GM21737 (cell line): ENCODE measurements around the gene CCNY.
A peak's percentile ranks its signal among the peaks of the same experiment; 100 is the strongest.

Experiments used
- ATAC-seq: cut with Tn5 transposase; IDR thresholded peaks from one replicate; pipeline ENCODE4 v1.9.1; 2021; ENCODE audit warnings: mild to moderate bottlenecking, moderate library complexity; ENCODE audit not compliant: unreplicated experiment

Gene CCNY

DNA sequence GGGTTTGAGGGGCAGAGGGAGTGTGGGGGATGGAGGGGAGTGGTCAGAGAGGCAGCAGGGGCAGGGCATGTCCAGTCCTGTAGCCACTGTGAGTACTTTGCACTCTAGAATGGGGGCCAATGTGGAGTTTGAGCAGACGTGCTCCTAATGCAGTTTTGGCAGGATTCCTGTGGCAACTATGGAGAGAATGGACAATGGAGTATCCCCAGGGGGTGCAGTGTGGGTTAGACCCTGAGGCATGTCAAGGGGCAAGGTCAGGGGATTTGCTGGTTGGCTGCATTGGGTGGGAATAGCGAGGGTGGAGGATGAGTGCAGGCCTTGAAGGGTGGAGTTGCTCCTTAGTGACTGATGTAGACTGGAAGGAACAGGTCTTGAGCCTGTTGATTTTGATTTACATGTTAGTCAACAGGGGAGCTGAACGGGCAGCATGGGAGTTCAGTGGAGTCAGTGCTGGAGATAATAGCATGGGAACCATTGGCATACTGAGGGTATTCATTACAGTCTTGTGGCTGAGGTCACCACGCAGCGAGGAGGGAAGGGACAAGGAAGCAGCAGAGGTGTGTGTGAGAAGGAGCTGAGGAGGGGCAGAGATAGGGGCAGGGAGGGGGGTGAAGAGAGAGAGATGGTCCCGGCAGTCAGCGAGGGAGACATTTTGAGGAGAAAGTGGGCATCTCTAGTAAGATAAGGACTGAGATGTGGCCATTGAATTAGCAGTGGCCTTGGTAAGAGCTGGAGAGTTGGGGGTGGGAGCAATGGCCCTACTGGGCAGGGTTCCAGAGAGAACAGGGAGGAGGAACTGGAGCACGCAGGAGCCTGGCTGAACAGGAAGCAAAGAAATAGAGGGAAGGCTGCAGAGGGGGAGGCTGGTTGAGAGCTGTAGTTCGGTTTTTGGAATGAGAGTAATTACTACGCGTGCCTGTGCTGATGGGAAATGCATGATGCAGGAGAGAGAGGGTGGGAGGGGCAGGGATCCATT lies 112.7 kb downstream of the CCNY start:
- no peak for ATAC-seq

DNA sequence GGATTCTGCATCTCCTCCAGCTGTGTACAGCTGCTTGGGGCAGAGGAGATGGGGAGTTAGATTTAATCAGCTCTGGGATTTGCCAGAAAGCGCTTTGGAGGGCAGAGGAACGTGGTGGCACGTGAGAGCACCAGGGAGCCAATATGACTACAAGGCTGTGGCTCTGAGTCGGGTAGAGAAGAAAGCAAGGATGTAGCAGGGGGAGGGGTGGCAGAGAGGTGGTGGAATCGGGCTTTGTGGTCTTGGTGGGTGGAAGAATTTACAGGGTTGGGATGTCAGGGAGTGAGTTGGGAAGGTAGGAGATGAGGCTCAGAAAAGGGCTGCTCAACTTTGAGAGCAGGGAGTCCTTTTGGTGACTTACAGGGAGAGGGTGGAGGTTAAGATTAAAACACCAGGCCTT lies 113.6 kb downstream of the CCNY start:
- ATAC-seq = no peak

DNA sequence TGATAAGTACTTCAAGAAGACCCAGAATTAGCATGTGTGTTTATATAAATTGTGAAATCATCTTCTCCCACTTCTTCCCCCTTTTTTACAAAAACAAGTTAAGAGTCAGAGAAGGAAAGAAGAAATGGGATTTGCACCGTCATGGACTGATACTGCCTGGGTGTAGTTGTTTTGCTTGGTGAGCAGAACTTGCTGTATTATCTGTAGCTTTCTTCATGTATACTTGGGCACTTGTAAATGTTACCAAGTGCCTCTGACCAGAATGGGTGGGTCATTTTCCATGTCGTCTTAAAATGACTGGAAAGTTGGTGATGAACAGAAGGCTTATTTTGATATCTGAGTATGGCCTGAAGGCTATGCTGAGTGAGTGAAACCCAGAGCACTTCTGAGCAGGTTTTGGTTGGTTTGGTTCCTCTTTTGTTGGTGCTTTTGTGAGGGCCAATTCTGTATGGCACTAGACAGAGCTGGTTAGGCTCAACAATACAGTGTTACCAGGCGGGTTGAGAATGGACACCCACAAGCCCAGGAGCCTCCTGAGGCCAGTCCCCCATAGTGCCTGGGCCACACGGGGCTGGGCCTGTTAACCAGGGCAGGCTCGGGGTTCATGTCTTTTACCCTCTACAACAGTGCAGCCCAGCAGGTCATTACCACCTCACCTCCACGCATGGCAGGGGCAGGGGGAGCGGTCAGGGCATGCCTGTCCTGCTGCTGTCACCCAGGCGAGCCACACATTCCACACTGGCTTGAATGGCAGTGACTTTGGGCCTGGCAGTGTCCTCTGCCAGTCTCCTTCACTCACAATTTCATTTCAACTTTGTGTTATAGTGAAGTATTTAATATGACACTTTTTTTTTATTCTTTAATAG lies 115.1 kb downstream of the CCNY start:
- peak; percentile 93 for ATAC-seq

DNA sequence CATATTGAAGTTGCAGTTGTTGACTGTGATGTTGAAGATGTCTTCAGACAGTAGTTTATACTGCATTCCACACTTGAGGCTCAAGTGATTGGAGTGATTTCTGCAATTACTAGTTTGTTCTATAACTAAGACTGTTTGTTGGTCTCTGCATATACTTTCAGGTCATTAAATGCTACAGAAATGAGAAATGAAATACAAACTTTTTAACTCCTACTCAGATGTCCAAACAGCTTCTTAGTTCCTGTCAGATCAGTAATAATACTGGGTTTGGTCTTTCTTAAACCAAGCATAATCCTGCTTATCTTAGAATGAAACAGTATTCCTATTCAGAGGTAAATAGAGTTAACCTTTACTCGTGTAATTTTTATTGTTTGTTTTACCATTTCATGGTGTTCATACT lies 115.9 kb downstream of the CCNY start:
- no peak for ATAC-seq

DNA sequence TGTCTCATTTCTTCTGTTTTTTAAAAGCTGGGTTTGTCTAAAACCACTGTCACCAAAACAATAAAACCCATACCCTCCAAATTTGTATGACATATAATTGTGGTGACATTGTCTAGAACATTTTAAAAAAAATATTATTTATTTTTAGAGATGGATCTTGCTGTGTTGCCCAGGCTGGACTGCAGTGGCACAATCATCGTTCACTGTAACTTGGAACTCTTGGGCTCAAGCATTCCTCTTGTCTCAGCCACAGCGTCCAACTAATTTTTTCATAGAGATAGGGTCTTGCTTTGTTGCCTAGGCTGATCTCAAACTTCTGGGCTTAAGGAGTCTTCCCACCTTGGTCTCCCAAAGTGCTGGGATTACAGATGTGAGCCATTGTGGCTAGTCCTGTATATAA lies 116.5 kb downstream of the CCNY start:
- ATAC-seq = no peak

DNA sequence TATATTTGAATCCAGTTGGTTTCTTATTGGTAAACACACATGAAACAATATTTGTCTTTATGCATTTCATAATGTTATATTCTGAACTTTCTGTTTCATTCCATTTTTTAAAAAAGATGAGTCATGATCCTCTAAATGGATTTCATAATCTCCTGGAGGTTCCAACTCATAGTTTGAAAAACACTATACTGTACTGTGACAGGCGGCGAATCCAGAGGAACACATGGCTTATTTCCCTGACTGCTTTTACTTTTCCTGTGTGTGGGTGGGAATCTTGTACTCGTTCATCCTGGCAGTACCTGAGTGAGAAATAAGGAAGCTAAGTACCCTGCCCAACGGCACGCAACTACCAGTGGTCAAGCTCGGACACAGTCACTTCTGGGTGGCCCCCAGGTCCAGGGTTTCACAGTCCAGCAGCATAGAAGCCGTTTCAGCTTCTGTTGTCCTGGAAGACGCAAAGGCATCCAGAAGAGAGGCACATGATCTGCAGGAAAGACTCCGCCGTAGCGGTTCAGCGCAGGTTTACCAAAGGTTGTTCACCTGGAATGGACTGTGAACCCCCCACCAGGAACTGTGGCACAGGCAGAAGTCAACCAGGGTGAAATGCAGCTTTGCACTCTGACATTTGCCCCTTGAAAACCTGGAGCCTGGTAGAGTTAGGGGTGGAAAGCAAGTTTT lies 117.7 kb downstream of the CCNY start:
- ATAC-seq = no peak

DNA sequence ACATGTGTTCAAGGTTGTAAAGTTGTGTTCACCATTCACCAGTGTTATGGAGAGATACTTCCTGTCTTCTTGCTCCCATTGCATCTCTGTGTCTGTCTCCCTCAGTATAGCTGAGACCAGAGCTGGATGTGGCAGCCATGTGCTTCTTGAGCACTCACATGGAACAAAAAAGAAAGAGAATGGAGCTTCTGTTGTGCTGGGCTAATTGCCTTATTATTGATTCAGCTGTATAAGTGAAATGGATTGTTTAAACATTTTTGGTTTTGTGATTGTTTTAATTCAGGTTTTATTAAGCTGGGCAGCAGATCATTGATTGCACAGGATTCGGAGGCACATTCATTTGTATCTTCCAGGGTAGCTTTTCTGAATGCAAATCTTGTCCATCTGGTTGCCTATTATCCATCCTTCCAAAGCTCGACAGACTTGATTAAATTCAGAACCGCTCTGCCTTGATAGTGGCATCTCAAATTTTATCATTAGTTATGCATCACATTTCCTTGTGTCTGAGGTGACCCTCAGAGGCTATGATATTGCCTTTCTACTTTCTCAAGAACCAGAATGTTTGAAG lies 119.9 kb downstream of the CCNY start:
- no peak for ATAC-seq

DNA sequence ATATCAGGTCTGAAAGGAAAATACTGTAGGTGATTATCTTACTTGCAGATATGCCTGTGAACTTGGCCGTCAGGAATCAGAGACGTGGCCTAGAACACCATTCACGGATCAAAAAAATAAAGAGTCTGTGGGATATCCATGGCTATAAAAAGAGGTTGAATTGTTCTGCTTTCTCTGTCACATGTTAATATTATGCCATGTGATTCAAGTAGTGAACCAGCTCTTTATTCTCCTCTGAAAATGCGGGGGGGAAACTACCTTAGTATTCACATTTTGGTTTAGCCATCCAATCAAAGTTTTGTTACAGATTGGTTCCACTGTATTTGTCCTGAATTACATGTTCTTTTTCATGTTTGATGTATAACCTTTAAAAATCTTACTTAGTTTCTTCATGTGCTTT lies 120.5 kb downstream of the CCNY start:
- ATAC-seq = no peak

DNA sequence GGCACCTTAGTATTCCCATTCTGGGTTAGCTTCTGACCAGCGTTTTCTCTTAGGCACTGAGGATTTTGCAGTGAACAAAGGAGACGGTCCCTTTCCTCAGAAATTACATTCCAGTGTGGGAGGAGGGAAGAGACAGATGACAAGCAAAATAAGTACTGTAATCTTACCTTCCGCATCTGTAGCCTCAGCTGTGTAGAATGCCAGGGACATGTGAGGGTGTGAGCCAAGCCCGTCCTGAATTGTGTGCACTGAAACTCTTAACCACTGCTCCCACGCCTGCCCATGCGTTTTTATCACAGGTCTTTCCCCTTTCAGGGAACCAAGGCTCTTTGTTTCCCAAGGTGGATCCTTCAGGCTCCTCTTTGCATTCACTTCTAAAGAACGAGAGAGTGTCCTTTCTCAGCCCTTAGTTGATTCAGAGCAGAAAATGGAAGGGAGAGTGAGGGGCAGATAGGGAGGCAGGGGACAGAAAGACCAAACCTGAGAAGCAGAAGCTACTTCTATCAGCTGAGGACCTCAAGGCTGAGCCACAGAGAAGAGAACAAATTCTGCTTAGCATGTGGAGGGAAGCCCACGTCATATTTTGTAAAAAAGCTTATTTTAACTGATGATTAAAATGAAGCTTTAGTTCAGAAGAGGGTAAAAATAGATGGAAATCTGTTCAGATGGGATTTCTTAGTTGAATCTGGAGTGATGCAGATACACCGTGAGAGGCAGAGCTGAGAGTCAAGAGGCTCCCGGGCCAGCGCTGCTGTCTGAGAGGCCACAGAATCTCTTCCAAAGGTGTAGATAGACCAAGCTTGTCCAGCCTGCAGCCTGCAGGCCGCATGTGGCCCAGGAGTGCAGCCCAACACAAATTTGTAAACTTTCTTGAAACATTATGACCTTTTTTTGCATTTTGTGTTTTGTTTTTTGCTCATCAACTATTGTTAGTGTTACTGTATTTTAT lies 122.5 kb downstream of the CCNY start:
- ATAC-seq = no peak

DNA sequence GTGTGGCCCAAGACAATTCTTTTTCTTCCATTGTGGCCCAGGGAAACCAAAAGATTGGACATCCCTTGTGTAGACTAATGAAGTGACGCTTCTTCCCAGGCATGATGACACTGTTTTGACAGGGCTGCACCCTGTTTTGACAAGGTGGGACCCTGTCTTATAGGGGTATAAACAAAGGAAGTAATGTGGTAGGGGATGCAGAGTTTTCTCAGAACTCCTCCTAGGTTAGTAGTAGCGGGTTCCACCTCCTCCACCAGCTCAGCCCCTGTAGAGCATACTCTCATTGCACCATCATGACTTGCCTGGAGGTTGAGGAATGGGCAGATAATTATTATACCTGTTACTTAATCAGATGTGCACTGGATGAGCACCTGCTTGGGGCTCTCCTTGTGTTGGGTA lies 123.1 kb downstream of the CCNY start:
- no peak for ATAC-seq

DNA sequence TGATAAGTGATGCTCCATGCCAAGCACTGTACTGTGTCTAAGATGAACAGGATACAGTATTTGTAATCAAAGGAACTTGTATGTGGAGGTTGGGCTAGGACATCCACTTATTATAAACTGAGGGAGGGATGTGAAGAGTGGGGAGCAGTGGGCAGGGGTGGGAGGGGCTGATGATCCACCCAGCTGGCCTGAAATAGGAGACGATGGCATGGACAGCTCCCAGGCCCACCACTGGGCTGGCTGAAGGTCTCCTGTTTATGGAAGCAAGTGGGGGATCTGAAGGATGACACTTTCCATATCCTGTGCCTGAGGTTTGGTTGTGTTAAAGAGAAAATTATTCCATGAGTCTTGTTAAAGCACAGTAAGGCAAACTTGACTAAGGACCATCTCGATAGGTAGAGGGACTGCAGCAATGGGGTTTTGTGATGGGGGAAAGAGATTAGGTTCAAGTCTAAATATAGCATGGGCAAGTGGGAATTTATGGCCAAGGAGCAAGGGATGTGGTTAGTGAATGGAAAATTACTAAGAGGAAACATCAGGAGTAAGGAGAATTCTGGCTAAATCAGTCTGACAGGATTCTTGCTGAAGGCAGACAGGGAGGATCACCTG lies 124.6 kb downstream of the CCNY start:
- no peak for ATAC-seq

DNA sequence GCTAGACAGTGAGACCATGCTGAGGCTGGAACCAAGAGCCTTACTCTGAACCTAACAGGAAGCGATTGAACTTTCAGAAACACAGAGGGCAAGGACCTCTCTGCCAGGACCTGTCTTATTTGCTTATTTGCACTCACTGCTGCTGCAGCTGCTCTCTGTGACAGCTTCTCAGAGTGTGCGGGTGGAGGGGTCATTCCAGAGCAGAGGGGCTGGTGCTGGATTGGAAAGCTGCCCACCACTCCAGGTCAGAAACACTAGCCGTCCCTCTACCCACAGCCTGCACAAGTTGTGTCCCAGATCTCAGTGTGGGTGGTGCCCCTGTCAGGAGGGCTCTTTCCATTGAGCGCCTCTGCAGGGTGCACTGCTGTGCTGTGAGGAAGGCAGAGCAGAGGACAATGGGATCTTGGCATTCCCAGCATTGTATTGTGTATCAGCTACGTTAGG lies 126.2 kb downstream of the CCNY start:
- ATAC-seq = peak; percentile 86

DNA sequence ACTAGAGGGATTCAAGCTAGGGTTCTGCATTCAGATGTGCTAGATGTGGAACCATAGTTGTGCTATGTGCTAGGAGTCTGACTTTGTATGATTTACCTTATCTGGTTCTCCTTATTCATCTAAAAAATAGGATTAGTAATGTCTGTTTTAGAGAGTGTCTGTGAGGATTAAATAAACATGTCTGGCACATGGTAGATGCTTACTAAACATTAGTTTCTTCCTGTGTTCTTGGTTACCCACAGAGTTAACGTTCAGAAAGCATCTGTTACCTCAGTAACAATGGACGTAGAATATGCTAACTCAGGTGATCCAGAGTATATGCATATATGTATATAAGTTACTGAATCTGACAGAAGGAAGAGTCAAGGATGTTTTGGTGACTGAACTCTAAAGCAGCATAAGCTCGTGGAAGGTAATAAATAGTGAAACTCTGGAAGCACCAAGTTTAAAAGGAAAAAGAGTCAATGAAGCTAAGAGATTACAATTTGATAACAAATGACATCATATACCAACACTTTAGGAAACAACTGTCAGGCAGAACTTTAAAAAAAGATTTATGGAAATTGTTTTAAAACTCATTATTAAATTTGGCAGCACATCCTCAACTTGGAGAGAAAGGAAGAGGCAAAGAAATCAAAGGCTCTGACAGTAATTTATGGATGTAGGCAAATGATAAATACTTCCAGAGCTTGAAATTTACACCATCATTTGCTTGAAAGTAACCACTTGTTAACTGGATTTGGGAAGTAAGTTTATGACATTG lies 127.0 kb downstream of the CCNY start:
- ATAC-seq = no peak

DNA sequence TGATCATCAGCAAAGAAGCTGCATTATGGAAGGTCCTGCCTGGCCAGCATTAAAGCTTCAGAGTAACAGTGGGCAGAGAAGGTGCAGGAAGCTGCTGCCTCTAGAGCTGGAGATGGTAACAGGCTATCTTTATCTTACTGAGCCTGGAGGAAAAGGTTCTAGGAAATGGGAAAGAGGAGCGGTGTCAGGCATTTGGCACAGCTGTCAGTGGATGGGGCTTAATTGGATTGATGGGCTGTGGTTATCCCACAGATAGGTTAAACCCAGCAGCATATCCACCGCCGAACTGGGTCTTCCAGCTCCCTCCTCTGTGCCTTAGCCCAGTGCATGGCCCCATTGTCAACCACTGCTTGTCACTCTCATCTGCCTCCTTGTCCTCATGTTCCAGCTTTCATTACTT lies 127.6 kb downstream of the CCNY start:
- no peak for ATAC-seq

DNA sequence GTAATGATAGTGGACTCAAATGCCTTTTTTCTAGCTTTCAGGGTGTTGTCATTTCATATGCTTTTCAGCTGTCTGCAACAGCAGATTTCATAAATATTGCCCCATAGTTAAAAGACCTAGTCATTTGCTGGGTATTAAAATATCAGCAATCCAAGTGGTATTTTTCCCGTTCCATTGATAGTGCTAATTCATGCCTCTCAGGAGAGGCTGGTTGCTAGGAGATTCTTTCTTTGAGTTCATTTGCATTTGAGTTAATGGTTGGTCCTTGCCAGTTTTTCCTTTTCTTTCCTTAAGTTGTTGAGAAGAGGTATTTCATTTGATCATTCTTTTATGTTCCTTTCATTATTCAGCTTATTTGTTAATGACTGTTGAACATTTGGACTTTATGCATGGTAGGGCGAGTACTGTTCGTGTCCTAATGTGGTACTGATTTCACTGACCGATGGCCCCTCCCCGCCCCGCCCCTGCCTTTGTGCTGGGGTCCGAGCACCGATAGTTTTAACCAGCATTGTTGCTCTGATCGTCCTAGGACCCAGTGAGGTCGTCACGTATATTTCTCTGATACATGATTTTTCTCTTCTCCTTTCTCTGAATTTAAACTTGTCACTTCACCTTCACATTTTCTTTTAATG lies 128.6 kb downstream of the CCNY start:
- no peak for ATAC-seq

DNA sequence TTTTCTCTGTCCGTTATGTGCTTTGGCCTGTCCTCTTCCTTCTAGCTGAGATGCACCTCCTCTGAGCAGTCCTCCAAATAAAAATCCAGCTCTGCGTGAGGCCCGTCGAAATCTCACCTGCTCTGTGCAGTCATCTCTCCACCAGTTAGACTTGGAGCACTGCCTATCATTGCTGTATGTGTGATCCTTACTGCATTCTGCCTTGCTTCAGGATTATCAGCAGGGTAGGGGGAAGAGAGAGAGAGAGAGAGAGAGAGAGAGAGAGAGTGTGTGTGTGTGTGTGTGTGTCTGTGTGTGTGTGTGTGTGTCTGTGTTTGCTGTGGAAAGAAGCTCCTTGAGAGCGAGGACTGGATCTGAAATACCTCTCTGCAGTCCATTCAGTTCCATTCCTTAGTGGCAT lies 129.4 kb downstream of the CCNY start:
- no peak for ATAC-seq

DNA sequence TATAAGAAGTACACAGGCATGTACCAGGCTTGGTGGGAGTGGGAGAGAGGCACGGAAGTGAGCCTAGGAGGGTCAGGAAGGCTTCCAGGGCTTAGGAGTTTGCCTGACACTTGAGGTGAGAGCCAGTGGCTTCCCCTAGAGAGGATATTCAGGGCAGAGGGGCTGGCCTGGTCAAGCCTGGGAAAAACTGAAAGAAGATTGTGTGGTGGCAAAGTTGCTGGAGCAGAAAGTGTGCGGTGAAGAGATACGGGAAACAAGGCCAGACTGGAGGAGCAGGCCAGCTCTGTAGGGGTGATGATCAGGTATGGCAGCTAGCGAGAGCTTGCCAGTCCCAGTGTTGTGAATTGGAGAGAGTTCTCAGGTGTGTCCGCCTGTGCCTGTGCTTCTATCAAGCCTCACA lies 129.9 kb downstream of the CCNY start:
- ATAC-seq = no peak

DNA sequence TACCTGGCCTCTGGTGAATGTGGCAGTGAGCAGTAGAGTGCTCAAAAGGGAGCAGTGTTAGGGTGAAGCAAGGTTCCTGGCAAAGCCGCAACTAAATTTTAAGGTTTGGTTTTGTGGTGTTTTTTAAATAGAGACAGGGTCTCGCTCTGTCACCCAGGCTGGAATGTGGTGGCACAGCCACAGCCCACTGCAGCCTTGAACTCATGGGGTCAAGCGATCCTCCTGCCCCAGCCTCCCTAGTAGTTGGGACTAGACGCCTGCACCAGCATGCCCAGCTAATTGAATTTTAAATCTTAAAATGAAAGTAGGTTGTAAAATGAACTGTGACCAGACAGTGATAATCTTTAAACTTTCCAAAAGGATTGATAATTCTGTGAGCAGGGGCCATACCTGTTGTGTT lies 130.4 kb downstream of the CCNY start:
- no peak for ATAC-seq
